Osteoblast (primary cell): ENCODE data around the gene LGALS4. TPM values are rescaled to one million over a fixed set of nuclear protein-coding genes. Genes with fewer than 3 reads are reported as not detected.

ENCODE experiments used
- DNase-seq: peaks from one replicate; pipeline ENCODE4 v3.0.0; 2011; ENCODE audit warnings: low spot score, mixed read lengths; ENCODE audit not compliant: insufficient read length; ENCODE audit errors: missing footprints
- H2AFZ ChIP-seq: 2 replicates; pipeline ENCODE4 v1.6.0; 2011; ENCODE audit warnings: mild to moderate bottlenecking, low read length
- H3K27ac ChIP-seq: 2 replicates; pipeline ENCODE4 v1.5.1; 2011; ENCODE audit warnings: mild to moderate bottlenecking, low read depth, low read length, moderate library complexity
- H3K27me3 ChIP-seq: 2 replicates; pipeline ENCODE4 v1.6.0; 2012; ENCODE audit warnings: mild to moderate bottlenecking, control low read depth, inconsistent platforms, low read length, moderate library complexity; ENCODE audit not compliant: insufficient read depth
- H3K36me3 ChIP-seq: 2 replicates; pipeline ENCODE4 v1.5.1; 2011; ENCODE audit warnings: mild to moderate bottlenecking, low read length, control low read depth, moderate library complexity; ENCODE audit not compliant: insufficient read depth
- H3K4me1 ChIP-seq: 2 replicates; pipeline ENCODE4 v1.5.1; 2011; ENCODE audit warnings: mild to moderate bottlenecking, low read length, control low read depth, moderate library complexity; ENCODE audit not compliant: insufficient read depth
- H3K4me2 ChIP-seq: 2 replicates; pipeline ENCODE4 v1.6.0; 2011; ENCODE audit warnings: mild to moderate bottlenecking, low read length; ENCODE audit not compliant: insufficient read depth
- H3K4me3 ChIP-seq: fragments of 200-600 bp; sonication (generic); 3 replicates; pipeline ENCODE4 v1.5.1; 2012; ENCODE audit warnings: mild to moderate bottlenecking, low read length, inconsistent platforms; ENCODE audit not compliant: insufficient read depth
- H3K79me2 ChIP-seq: 2 replicates; pipeline ENCODE4 v1.6.0; 2012; ENCODE audit warnings: mild to moderate bottlenecking, low read length, control low read depth, inconsistent platforms; ENCODE audit not compliant: insufficient read depth
- H3K9me3 ChIP-seq: 2 replicates; pipeline ENCODE4 v1.5.1; 2011; ENCODE audit warnings: low read depth, low read length, control low read depth
- H4K20me1 ChIP-seq: 2 replicates; pipeline ENCODE4 v1.6.0; 2012; ENCODE audit warnings: mild to moderate bottlenecking, low read length, control low read depth; ENCODE audit not compliant: insufficient read depth
- CTCF ChIP-seq: IDR thresholded peaks from 2 replicates; pipeline ENCODE4 v1.5.1; 2011; ENCODE audit warnings: mild to moderate bottlenecking, low read depth, low read length, moderate library complexity; ENCODE audit errors: extremely low read depth
- total RNA-seq: library from RNA; depleted of rRNA; stranded (reverse); fragments of >200 nt; gene quantifications from 2 replicates; pipeline ENCODE4 v1.2.3, GENCODE V29; 2012

LGALS4 gene
- total RNA-seq, 1 donor: not detected

- H2AFZ ChIP-seq: peak overlapping the region; percentile 67
- TF ChIP-seq CTCF: peak; percentile 2
Measured at GRCh38 chr19:38850976-38851621, 38.4 kb upstream of the LGALS4 start.

DNA sequence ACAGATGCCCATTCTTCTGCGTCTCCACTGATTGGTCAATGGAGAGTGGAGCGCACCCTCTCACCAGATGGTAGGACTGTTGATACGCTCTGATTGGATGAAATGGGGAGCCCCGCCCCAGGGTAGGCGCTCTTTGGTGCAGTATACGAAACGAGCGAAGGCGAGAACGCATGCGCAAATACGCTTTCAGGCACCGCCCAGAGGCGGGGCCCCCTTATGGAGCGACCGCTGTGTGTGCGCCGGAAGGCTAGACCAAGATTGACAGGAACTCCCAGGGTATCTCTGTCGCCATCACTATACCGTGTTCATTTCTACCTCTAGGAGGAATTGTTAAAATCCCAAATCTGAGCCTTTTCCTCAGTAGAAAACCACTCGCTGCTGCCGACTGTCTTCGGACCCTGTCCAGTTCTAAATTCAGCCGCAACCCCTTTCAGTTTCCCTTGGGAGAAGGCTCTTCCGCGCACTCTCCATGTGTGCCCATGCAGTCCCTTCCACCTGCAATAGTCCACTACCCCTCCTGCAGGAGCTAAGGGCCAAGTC, 37.8 kb upstream of the LGALS4 start:
- Histone ChIP-seq H3K27ac (peak overlapping the region; percentile 84), H3K79me2 (peaks cover 37% of the 10 kb centered on the region), H3K36me3 (peaks cover 31% of the 10 kb centered on the region), H3K4me2 (peak overlapping the region; percentile 96), H3K9me3 (no peaks in the 10 kb centered on the region), H3K27me3 (no peaks in the 10 kb centered on the region), H2AFZ (peak overlapping the region; percentile 67), H4K20me1 (peaks cover 34% of the 10 kb centered on the region), H3K4me1 (peaks cover 27% of the 10 kb centered on the region), H3K4me3 (peak overlapping the region; percentile 88)
- peak; percentile 99 for DNase-seq
- peak; percentile 11 for TF ChIP-seq CTCF

More at GRCh38 chr19:38850976-38851621, 38.4 kb upstream of the LGALS4 start:
- Histone ChIP-seq H3K4me1 (peaks cover 27% of the 10 kb centered on the region), H3K36me3 (peaks cover 25% of the 10 kb centered on the region), H3K4me2 (peak overlapping the region; percentile 96), H4K20me1 (peaks cover 28% of the 10 kb centered on the region), H3K9me3 (no peaks in the 10 kb centered on the region), H3K27me3 (no peaks in the 10 kb centered on the region), H3K4me3 (peak overlapping the region; percentile 88), H3K27ac (peak overlapping the region; percentile 84), H3K79me2 (peaks cover 31% of the 10 kb centered on the region)
- DNase-seq: peak; percentile 86

GRCh38 chr19:38849860-38850435, 37.2 kb upstream of the LGALS4 start, which contains the start of gene HNRNPL:
Gene HNRNPL, minus strand, starts transcription at chr19:38849986. Its CDS starts 20 bp downstream, at chr19:38849966.
- Histone ChIP-seq H3K4me2 (peak within 1 kb of the TSS; percentile 96), H3K4me3 (peak within 1 kb of the TSS; percentile 91), H3K9me3 (no peaks in the 10 kb centered on the region), H3K27ac (peak within 1 kb of the TSS; percentile 84), H4K20me1 (peaks cover 39% of the 10 kb centered on the region), H3K36me3 (peaks cover 37% of the 10 kb centered on the region), H3K79me2 (peaks cover 42% of the 10 kb centered on the region), H3K4me1 (peaks cover 27% of the 10 kb centered on the region), H2AFZ (peak within 1 kb of the TSS; percentile 67), H3K27me3 (no peaks in the 10 kb centered on the region)
- peak; percentile 100 for DNase-seq
- peak; percentile 33 for TF ChIP-seq CTCF
